ENCODE measurements around the gene FICD. TPM values are rescaled to one million over a fixed set of nuclear protein-coding genes. Genes with fewer than 3 reads are reported as not detected.

FICD gene
- total RNA-seq (8.2 and 8.6 TPM in 2 replicates), polyA plus RNA-seq (1.9 and 2.1 TPM in 2 replicates), polyA minus RNA-seq (ENCODE audit: low replicate concordance) (4.6 and 9.7 TPM in 2 replicates)
- 5.9 and 7.1 TPM in 2 replicates for polyA plus RNA-seq (2012)

DNA sequence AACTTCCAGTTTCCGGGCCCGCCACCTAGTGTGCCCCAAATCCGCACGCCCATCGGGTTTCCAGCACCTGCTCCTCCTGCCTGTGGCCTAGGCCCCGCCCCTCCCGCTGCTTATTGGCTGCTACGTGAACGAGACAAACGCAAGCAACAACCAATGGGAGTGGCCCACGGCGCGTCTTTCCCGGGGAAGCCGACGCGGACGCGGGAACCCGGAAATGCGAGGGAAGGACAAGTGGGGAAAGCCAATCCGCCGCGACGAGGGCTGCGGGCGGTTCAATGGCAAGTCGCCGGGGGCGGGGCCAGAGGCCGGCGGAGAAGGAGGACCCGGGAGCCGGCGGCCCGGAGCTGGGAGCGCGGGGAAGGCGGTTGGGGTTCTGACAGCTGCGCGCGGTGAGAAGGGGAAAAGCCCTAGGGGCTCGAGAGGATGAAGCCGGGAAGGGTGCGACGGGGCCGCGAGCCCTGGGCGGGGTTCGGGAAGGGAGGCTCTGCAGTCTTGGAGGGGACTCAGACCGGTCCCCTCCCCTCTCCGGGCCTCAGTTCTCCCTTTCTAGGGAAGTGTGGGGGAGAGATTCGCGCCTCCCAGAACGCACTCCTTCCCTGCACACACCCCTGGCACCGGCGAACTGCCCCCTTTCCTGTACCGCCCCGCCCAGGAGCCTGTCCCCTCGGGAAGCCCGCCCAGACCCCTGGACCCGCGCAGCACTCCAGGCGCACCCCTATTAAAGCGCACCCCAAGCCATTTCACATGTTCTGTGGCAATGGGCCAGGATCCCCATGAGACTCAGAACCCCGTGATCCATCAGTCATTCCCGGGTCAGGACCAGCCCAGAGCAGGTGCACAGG is at the start of gene FICD:
Gene FICD (plus strand): TSS at position 305 of the 842 bp plus-strand sequence. CDS start 1,696 bp downstream, outside the sequence.
- no peaks in the 10 kb centered on the region for H4K20me1 ChIP-seq (ENCODE audit: control insufficient read depth, extremely low read depth, insufficient read depth, low read length)
- no peaks in the 10 kb centered on the region for H3K79me2 ChIP-seq (ENCODE audit: control insufficient read depth, insufficient read depth, low read length)
- peaks cover 19% of the 10 kb centered on the region for H3K36me3 ChIP-seq (ENCODE audit: control insufficient read depth, insufficient read depth, low read length)
- peak within 1 kb of the TSS; percentile 82 for H3K4me2 ChIP-seq (ENCODE audit: extremely low read depth, insufficient read depth, low read length)
- no peak for TF ChIP-seq EZH2 (IDR thresholded peaks at IDR 0.05; ENCODE audit: low read length, missing control alignments)
- TF ChIP-seq, protein P1, sequence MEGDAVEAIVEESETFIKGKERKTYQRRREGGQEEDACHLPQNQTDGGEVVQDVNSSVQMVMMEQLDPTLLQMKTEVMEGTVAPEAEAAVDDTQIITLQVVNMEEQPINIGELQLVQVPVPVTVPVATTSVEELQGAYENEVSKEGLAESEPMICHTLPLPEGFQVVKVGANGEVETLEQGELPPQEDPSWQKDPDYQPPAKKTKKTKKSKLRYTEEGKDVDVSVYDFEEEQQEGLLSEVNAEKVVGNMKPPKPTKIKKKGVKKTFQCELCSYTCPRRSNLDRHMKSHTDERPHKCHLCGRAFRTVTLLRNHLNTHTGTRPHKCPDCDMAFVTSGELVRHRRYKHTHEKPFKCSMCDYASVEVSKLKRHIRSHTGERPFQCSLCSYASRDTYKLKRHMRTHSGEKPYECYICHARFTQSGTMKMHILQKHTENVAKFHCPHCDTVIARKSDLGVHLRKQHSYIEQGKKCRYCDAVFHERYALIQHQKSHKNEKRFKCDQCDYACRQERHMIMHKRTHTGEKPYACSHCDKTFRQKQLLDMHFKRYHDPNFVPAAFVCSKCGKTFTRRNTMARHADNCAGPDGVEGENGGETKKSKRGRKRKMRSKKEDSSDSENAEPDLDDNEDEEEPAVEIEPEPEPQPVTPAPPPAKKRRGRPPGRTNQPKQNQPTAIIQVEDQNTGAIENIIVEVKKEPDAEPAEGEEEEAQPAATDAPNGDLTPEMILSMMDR (conservative IDR thresholded peaks at IDR 0.05 in 1 of 2, IDR thresholded peaks at IDR 0.05 in 1 of 2; ENCODE audit: low read depth in 1 of 2, low read length in 2 of 2) = no peak
- H3K9ac ChIP-seq (ENCODE audit: insufficient read depth, low read length) = peak within 1 kb of the TSS; percentile 85
- H3K4me3 ChIP-seq (replicated peaks in 1 of 4; ENCODE audit: control extremely low read depth in 1 of 4, insufficient read depth in 1 of 4, low read depth in 3 of 4, low read length in 4 of 4) = peak within 1 kb of the TSS; percentile 68 to 89 (median 70)
- peaks cover 4% of the 10 kb centered on the region for H3K4me1 ChIP-seq (ENCODE audit: control insufficient read depth, extremely low read depth, insufficient read depth, low read length)
- peak within 1 kb of the TSS; percentile 69 for H3K27ac ChIP-seq (ENCODE audit: insufficient read depth, low read length)
- H3K27me3 ChIP-seq (ENCODE audit: control insufficient read depth, insufficient read depth, low read length) = no peaks in the 10 kb centered on the region
- DNase-seq (ENCODE audit: low read depth in 2 of 2) = peak; percentile 96 to 97
- peak within 1 kb of the TSS; percentile 62 for H2AFZ ChIP-seq (ENCODE audit: low read length)
- H3K9me3 ChIP-seq (ENCODE audit: control insufficient read depth, insufficient read depth, low read depth, low read length) = no peaks in the 10 kb centered on the region

- Histone ChIP-seq H3K36me3 (ENCODE audit: control insufficient read depth, insufficient read depth, low read length) (no peaks in the 10 kb centered on the region), H3K9ac (ENCODE audit: insufficient read depth, low read length) (no peak overlapping the region), H3K4me1 (ENCODE audit: control insufficient read depth, extremely low read depth, insufficient read depth, low read length) (no peaks in the 10 kb centered on the region), H4K20me1 (ENCODE audit: control insufficient read depth, extremely low read depth, insufficient read depth, low read length) (no peaks in the 10 kb centered on the region), H3K27me3 (ENCODE audit: control insufficient read depth, insufficient read depth, low read length) (no peaks in the 10 kb centered on the region), H3K79me2 (ENCODE audit: control insufficient read depth, insufficient read depth, low read length) (no peaks in the 10 kb centered on the region), H3K4me2 (ENCODE audit: extremely low read depth, insufficient read depth, low read length) (no peak overlapping the region), H2AFZ (ENCODE audit: low read length) (no peak overlapping the region), H3K4me3 (replicated peaks in 1 of 4; ENCODE audit: control extremely low read depth in 1 of 4, insufficient read depth in 1 of 4, low read depth in 3 of 4, low read length in 4 of 4) (no peak overlapping the region), H3K9me3 (ENCODE audit: control insufficient read depth, insufficient read depth, low read depth, low read length) (no peaks in the 10 kb centered on the region), H3K27ac (ENCODE audit: insufficient read depth, low read length) (no peak overlapping the region)
- TF ChIP-seq EZH2 (IDR thresholded peaks at IDR 0.05; ENCODE audit: low read length, missing control alignments) = no peak
- TF ChIP-seq, protein P1 (conservative IDR thresholded peaks at IDR 0.05 in 1 of 2, IDR thresholded peaks at IDR 0.05 in 1 of 2; ENCODE audit: low read depth in 1 of 2, low read length in 2 of 2) = no peak
- DNase-seq (ENCODE audit: low read depth in 2 of 2) = no peak
These were observed 49.7 kb upstream of the FICD start for GRCh38 chr12:108465417-108465816.

DNA sequence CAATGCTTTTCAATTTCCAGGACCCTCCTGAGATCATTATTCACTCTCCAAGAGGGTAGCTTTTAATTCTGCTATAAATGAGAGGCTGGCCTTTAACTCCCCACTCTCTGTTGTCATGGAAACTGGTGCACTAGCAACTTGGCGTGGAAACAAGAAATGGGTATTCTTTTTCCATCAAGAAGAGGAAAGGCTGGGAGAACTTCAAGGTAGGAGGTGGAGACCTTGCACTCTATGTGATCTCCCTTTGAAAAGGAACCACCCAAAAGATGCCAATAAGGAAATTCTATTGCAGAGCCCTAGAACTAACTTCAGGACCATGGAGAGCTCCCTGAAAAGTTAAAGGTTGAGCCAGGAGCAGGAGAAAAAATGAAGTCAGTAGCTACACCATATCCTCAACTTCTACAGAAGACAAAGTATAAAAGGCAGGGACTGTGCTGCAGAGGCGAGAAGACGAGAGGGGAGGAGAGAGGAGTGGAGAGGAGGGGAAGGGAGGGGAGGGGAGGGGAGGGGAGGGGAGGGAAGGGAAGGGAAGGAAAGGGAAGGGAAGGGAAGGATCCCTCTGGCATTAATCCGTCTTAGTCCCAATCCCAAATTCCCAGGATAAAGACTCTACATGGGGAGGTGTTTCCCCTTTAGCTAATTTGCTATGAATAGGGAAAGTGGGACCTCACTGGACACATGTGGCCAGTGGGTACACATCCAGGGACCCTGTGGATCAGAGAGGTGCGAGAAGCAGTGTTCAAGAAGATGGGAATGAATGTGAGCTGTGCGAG is 46.7 kb upstream of the FICD start:
- DNase-seq (ENCODE audit: low read depth in 2 of 2) = peak; percentile 15 to 48
- no peaks in the 10 kb centered on the region for H4K20me1 ChIP-seq (ENCODE audit: control insufficient read depth, extremely low read depth, insufficient read depth, low read length)
- H3K9me3 ChIP-seq (ENCODE audit: control insufficient read depth, insufficient read depth, low read depth, low read length) = no peaks in the 10 kb centered on the region
- no peaks in the 10 kb centered on the region for H3K27me3 ChIP-seq (ENCODE audit: control insufficient read depth, insufficient read depth, low read length)
- no peak overlapping the region for H2AFZ ChIP-seq (ENCODE audit: low read length)
- TF ChIP-seq EZH2 (IDR thresholded peaks at IDR 0.05; ENCODE audit: low read length, missing control alignments) = no peak
- TF ChIP-seq, protein P1 (conservative IDR thresholded peaks at IDR 0.05 in 1 of 2, IDR thresholded peaks at IDR 0.05 in 1 of 2; ENCODE audit: low read depth in 1 of 2, low read length in 2 of 2) = no peak
- H3K27ac ChIP-seq (ENCODE audit: insufficient read depth, low read length) = no peak overlapping the region
- no peaks in the 10 kb centered on the region for H3K79me2 ChIP-seq (ENCODE audit: control insufficient read depth, insufficient read depth, low read length)
- H3K4me3 ChIP-seq (replicated peaks in 1 of 4; ENCODE audit: control extremely low read depth in 1 of 4, insufficient read depth in 1 of 4, low read depth in 3 of 4, low read length in 4 of 4) = no peak overlapping the region
- H3K36me3 ChIP-seq (ENCODE audit: control insufficient read depth, insufficient read depth, low read length) = no peaks in the 10 kb centered on the region
- no peaks in the 10 kb centered on the region for H3K4me1 ChIP-seq (ENCODE audit: control insufficient read depth, extremely low read depth, insufficient read depth, low read length)
- H3K9ac ChIP-seq (ENCODE audit: insufficient read depth, low read length) = no peak overlapping the region
- H3K4me2 ChIP-seq (ENCODE audit: extremely low read depth, insufficient read depth, low read length) = no peak overlapping the region

Data from fibroblast of lung (primary cell).